ENCODE measurements around the gene TSPAN13. TPM values are rescaled to one million over a fixed set of nuclear protein-coding genes. Genes with fewer than 3 reads are reported as not detected.

The TSPAN13 gene
- total RNA-seq, 2 donors from 2014 or later = 5.1 to 9.7 TPM

- Histone ChIP-seq H3K27me3 (no peaks in the 10 kb centered on the region), H3K27ac (no peak overlapping the region), H3K36me3 (no peaks in the 10 kb centered on the region), H3K9me3 (no peaks in the 10 kb centered on the region), H3K4me1 (no peaks in the 10 kb centered on the region), H3K4me3 (no peak overlapping the region)
- no peak for DNase-seq (ENCODE audit: low spot score)
- TF ChIP-seq CTCF (IDR thresholded peaks at IDR 0.05) = no peak
Measured at GRCh38 chr7:16785846-16786245, 32.3 kb downstream of the TSPAN13 start.

GRCh38 chr7:16786257-16786656, 32.7 kb downstream of the TSPAN13 start:
- Histone ChIP-seq H3K4me3 (no peak overlapping the region), H3K4me1 (no peaks in the 10 kb centered on the region)
- TF ChIP-seq CTCF (IDR thresholded peaks at IDR 0.05) = no peak

GRCh38 chr7:16787127-16787526, 33.6 kb downstream of the TSPAN13 start:
- TF ChIP-seq CTCF (IDR thresholded peaks at IDR 0.05) = no peak

More at GRCh38 chr7:16786257-16786656, 32.7 kb downstream of the TSPAN13 start:
- Histone ChIP-seq H3K36me3 (no peaks in the 10 kb centered on the region), H3K9me3 (no peaks in the 10 kb centered on the region), H3K27me3 (no peaks in the 10 kb centered on the region), H3K27ac (no peak overlapping the region)
- DNase-seq (ENCODE audit: low spot score) = no peak

GRCh38 chr7:16791071-16791470, 37.5 kb downstream of the TSPAN13 start:
- no peak for TF ChIP-seq CTCF (IDR thresholded peaks at IDR 0.05)
- Histone ChIP-seq H3K27ac (no peak overlapping the region), H3K27me3 (no peaks in the 10 kb centered on the region)

More at GRCh38 chr7:16787127-16787526, 33.6 kb downstream of the TSPAN13 start:
- H3K36me3 ChIP-seq = no peaks in the 10 kb centered on the region
- no peaks in the 10 kb centered on the region for H3K9me3 ChIP-seq
- H3K4me1 ChIP-seq = no peaks in the 10 kb centered on the region
- H3K27me3 ChIP-seq = no peaks in the 10 kb centered on the region
- DNase-seq (ENCODE audit: low spot score) = no peak
- H3K4me3 ChIP-seq = no peak overlapping the region
- H3K27ac ChIP-seq = no peak overlapping the region

GRCh38 chr7:16791905-16792698, 38.5 kb downstream of the TSPAN13 start:
- no peak overlapping the region for H3K4me3 ChIP-seq
- no peaks in the 10 kb centered on the region for H3K36me3 ChIP-seq
- H3K27me3 ChIP-seq = no peaks in the 10 kb centered on the region
- no peak for DNase-seq (ENCODE audit: low spot score)
- no peak overlapping the region for H3K27ac ChIP-seq
- H3K4me1 ChIP-seq = no peaks in the 10 kb centered on the region
- H3K9me3 ChIP-seq = no peaks in the 10 kb centered on the region
- no peak for TF ChIP-seq CTCF (IDR thresholded peaks at IDR 0.05)

More at GRCh38 chr7:16791071-16791470, 37.5 kb downstream of the TSPAN13 start:
- H3K9me3 ChIP-seq = no peaks in the 10 kb centered on the region
- H3K4me1 ChIP-seq = no peaks in the 10 kb centered on the region
- H3K4me3 ChIP-seq = no peak overlapping the region
- no peaks in the 10 kb centered on the region for H3K36me3 ChIP-seq
- no peak for DNase-seq (ENCODE audit: low spot score)
